VCaP (cell line): Measurements from ENCODE around the gene MCF2L.

Experiments
- H3K27ac ChIP-seq: fragments of 450-650 bp; 2 replicates; pipeline ENCODE4 v1.5.1; 2017
- CTCF ChIP-seq: fragments of 450-650 bp; conservative IDR thresholded peaks from 2 replicates; pipeline ENCODE4 v1.5.1; 2017; ENCODE audit warnings: mild to moderate bottlenecking, moderate library complexity

The MCF2L gene

GRCh38 chr13:113093580-113094409, 124.8 kb downstream of the MCF2L start:
- no peak overlapping the region for H3K27ac ChIP-seq
- no peak for TF ChIP-seq CTCF

GRCh38 chr13:113094410-113094800, 125.4 kb downstream of the MCF2L start:
- H3K27ac ChIP-seq, result no peak overlapping the region
- no peak for TF ChIP-seq CTCF

GRCh38 chr13:113095146-113096051, 126.4 kb downstream of the MCF2L start:
- TF ChIP-seq CTCF, result no peak
- no peak overlapping the region for H3K27ac ChIP-seq

- TF ChIP-seq CTCF, result no peak
- H3K27ac ChIP-seq, result no peak overlapping the region
These were observed 127.2 kb downstream of the MCF2L start for GRCh38 chr13:113096052-113096744.

GRCh38 chr13:113096745-113097305, 127.8 kb downstream of the MCF2L start:
- H3K27ac ChIP-seq, result no peak overlapping the region
- TF ChIP-seq CTCF, result no peak

- no peak overlapping the region for H3K27ac ChIP-seq
- no peak for TF ChIP-seq CTCF
These were observed 128.6 kb downstream of the MCF2L start for GRCh38 chr13:113097651-113098050.
